Measurements from ENCODE around the gene REXO5. TPM values are rescaled to one million over a fixed set of nuclear protein-coding genes. Genes with fewer than 3 reads are reported as not detected.

The REXO5 gene
- total RNA-seq, 1 donor from 2014 or later: 2.5 TPM

Other genes starting within 250 kb of the REXO5 start
- gene ACSM2B, start 230.2 kb upstream of the REXO5 start, total RNA-seq: not detected
- gene ACSM1, start 108.8 kb upstream of the REXO5 start, total RNA-seq: 0.64 TPM
- gene THUMPD1, start 64.7 kb upstream of the REXO5 start, total RNA-seq: 15.1 TPM
- 1.5 TPM for gene ACSM3, start 42.5 kb upstream of the REXO5 start, total RNA-seq
- 15.4 TPM for gene ERI2, start 55 bp upstream of the REXO5 start, total RNA-seq
- 17.1 TPM for gene DCUN1D3, start 93.8 kb downstream of the REXO5 start, total RNA-seq
- gene LYRM1, start 94.2 kb downstream of the REXO5 start, total RNA-seq: 15.1 TPM